Breast epithelium (tissue), 4 donors: ENCODE measurements around the gene CPED1. TPM values are rescaled to one million over a fixed set of nuclear protein-coding genes. Genes with fewer than 3 reads are reported as not detected.

ENCODE experiments used
- DNase-seq, 2 donors: peaks; one replicate each; pipeline ENCODE4 v3.0.0-alpha.2; 2019; ENCODE audit warnings: low spot score in 2 of 2
- H3K27ac ChIP-seq, 2 donors: fragments of 200-600 bp; sonication (generic) in 1 of 2; one replicate each; pipeline ENCODE4 v1.5.1; 2016 to 2019; ENCODE audit warnings: mild to moderate bottlenecking in 1 of 2
- H3K27me3 ChIP-seq, 2 donors: fragments of 200-600 bp; sonication (generic) in 1 of 2; one replicate each; pipeline versions ENCODE4 v1.5.1 to v1.6.0; 2017 to 2019; ENCODE audit warnings: control low read depth in 1 of 2, mild to moderate bottlenecking in 1 of 2
- H3K36me3 ChIP-seq: fragments of 200-600 bp; one replicate; pipeline ENCODE4 v1.5.1; 2019
- H3K4me1 ChIP-seq, 2 donors: fragments of 200-600 bp; sonication (generic); one replicate each; pipeline ENCODE4 v1.5.1; 2016 to 2019; ENCODE audit warnings: control low read depth in 1 of 2
- H3K4me3 ChIP-seq, 3 donors: fragments of 200-600 bp; sonication (generic); 1 replicate in 2 of 3; 2 replicates in 1 of 3; pipeline ENCODE4 v1.5.1; 2016 to 2019; ENCODE audit warnings: mild to moderate bottlenecking in 3 of 3, moderate library complexity in 2 of 3
- H3K9me3 ChIP-seq, 2 donors: fragments of 200-600 bp; sonication (generic) in 1 of 2; one replicate each; pipeline ENCODE4 v1.5.1; 2016 to 2019; ENCODE audit warnings: control low read depth in 1 of 2
- CTCF ChIP-seq, 3 donors: fragments of 450-650 bp; IDR thresholded peaks; one replicate each; pipeline ENCODE4 v1.5.1; 2016 to 2017; ENCODE audit warnings: antibody characterized with exemption in 3 of 3, mild to moderate bottlenecking in 3 of 3, moderate library complexity in 3 of 3
- POLR2A ChIP-seq: fragments of 450-650 bp; IDR thresholded peaks from one replicate; pipeline ENCODE4 v1.6.1; 2016; ENCODE audit warnings: antibody characterized with exemption, mild to moderate bottlenecking, moderate library complexity
- POLR2AphosphoS5 ChIP-seq, 3 donors: sonication (generic); formaldehyde crosslinking; IDR thresholded peaks; one replicate each; pipeline ENCODE4 v1.6.1; 2017; ENCODE audit warnings: antibody characterized with exemption in 3 of 3
- intact Hi-C: fragments of 100-400 bp; cut with DNase I; formaldehyde crosslinking; loops from one replicate; pipeline ENCODE4 v1.15.1; 2023; ENCODE audit warnings: low total_unique reads
- total RNA-seq, 3 donors: library from RNA; depleted of rRNA; stranded (reverse); fragments of >200 nt; gene quantifications; one replicate each; pipeline ENCODE4 v1.1.0, GENCODE V29; 2016

CPED1 gene
- total RNA-seq, 3 donors from 2014 or later: 14.3 to 29.3 (median 15.4) TPM

GRCh38 chr7:120992272-120992964 lies 3.9 kb downstream of the CPED1 start:
- no peak for DNase-seq
- H3K4me1 ChIP-seq: no peaks in the 10 kb centered on the region
- H3K27ac ChIP-seq: peak overlapping the region in 1 of 2 donors; percentile 27
- H3K4me3 ChIP-seq: peak overlapping the region in 2 of 3 donors; percentile 11 to 51
- H3K9me3 ChIP-seq: no peaks in the 10 kb centered on the region
- H3K27me3 ChIP-seq: peaks cover 0 to 7% of the 10 kb centered on the region in 2 donors
- TF ChIP-seq CTCF (IDR thresholded peaks at IDR 0.05): no peak
- TF ChIP-seq POLR2A: no peak
- no peak for TF ChIP-seq POLR2AphosphoS5 (IDR thresholded peaks at IDR 0.05)
- intact Hi-C loops: no loop called here
- H3K36me3 ChIP-seq: no peaks in the 10 kb centered on the region

- intact Hi-C loops: no loop called here
- DNase-seq: no peak
Measured at GRCh38 chr7:120992965-120993494, 4.5 kb downstream of the CPED1 start.

GRCh38 chr7:120993553-120994191 lies 5.2 kb downstream of the CPED1 start:
- Histone ChIP-seq H3K36me3 (no peaks in the 10 kb centered on the region), H3K9me3 (no peaks in the 10 kb centered on the region), H3K27me3 (peaks cover 0 to 7% of the 10 kb centered on the region in 2 donors), H3K4me3 (no peak overlapping the region), H3K4me1 (no peaks in the 10 kb centered on the region), H3K27ac (no peak overlapping the region)
- TF ChIP-seq POLR2A (no peak), POLR2AphosphoS5 (IDR thresholded peaks at IDR 0.05) (no peak), CTCF (IDR thresholded peaks at IDR 0.05) (no peak)
- intact Hi-C loops: no loop called here
- DNase-seq: no peak

More at GRCh38 chr7:120992965-120993494, 4.5 kb downstream of the CPED1 start:
- Histone ChIP-seq H3K9me3 (no peaks in the 10 kb centered on the region), H3K27ac (no peak overlapping the region), H3K36me3 (no peaks in the 10 kb centered on the region), H3K27me3 (peaks cover 0 to 7% of the 10 kb centered on the region in 2 donors), H3K4me3 (no peak overlapping the region), H3K4me1 (no peaks in the 10 kb centered on the region)
- TF ChIP-seq CTCF (IDR thresholded peaks at IDR 0.05): no peak
- no peak for TF ChIP-seq POLR2AphosphoS5 (IDR thresholded peaks at IDR 0.05)
- TF ChIP-seq POLR2A: no peak

GRCh38 chr7:120994512-120995410 lies 6.2 kb downstream of the CPED1 start:
- Histone ChIP-seq H3K9me3 (no peaks in the 10 kb centered on the region), H3K4me3 (no peak overlapping the region), H3K27me3 (peaks cover 0 to 3% of the 10 kb centered on the region in 2 donors), H3K27ac (no peak overlapping the region), H3K4me1 (no peaks in the 10 kb centered on the region), H3K36me3 (no peaks in the 10 kb centered on the region)
- intact Hi-C loops: no loop called here
- no peak for DNase-seq
- TF ChIP-seq POLR2A: no peak
- no peak for TF ChIP-seq POLR2AphosphoS5 (IDR thresholded peaks at IDR 0.05)
- TF ChIP-seq CTCF (IDR thresholded peaks at IDR 0.05): no peak
